DOHH2 (cell line): ENCODE results near the gene UBE2L6.

Source experiments
- H3F3A ChIP-seq: fragments of 200-600 bp; sonication (generic), shearing (Covaris generic); 2 replicates; pipeline ENCODE4 v1.6.0; 2016; ENCODE audit warnings: antibody characterized with exemption, mild to moderate bottlenecking; ENCODE audit not compliant: control insufficient read depth, insufficient read depth
- H3K27ac ChIP-seq: fragments of 200-600 bp; sonication (generic); 2 replicates; pipeline ENCODE4 v1.5.1; 2014; ENCODE audit warnings: low read depth, mild to moderate bottlenecking, low read length, moderate library complexity
- H3K27me3 ChIP-seq: fragments of 200-600 bp; sonication (generic); 2 replicates; pipeline ENCODE4 v1.6.1; 2014; ENCODE audit warnings: mild to moderate bottlenecking, low read length, mixed read lengths; ENCODE audit not compliant: control insufficient read depth
- H3K36me3 ChIP-seq: fragments of 200-600 bp; sonication (generic); 2 replicates; pipeline ENCODE4 v1.6.1; 2014; ENCODE audit warnings: mild to moderate bottlenecking, low read length, moderate library complexity, mixed read lengths; ENCODE audit not compliant: control insufficient read depth
- H3K4me1 ChIP-seq: fragments of 200-600 bp; sonication (generic); 2 replicates; pipeline ENCODE4 v1.6.1; 2014; ENCODE audit warnings: mild to moderate bottlenecking, low read length, mixed read lengths; ENCODE audit not compliant: control insufficient read depth
- H3K4me2 ChIP-seq: fragments of 200-600 bp; sonication (generic); 2 replicates; pipeline ENCODE4 v1.6.0; 2014; ENCODE audit warnings: mild to moderate bottlenecking, low read length, moderate library complexity
- H3K4me3 ChIP-seq: fragments of 200-600 bp; sonication (generic); 2 replicates; pipeline ENCODE4 v1.5.1; 2014; ENCODE audit warnings: mild to moderate bottlenecking, low read length, mixed read lengths
- H3K79me2 ChIP-seq: fragments of 200-600 bp; sonication (generic); 2 replicates; pipeline ENCODE4 v1.6.1; 2014; ENCODE audit warnings: mild to moderate bottlenecking, low read length, mixed read lengths; ENCODE audit not compliant: control insufficient read depth
- H3K9me2 ChIP-seq: fragments of 200-600 bp; sonication (generic); replicated peaks from 2 replicates; pipeline ENCODE4 v1.6.1; 2014; ENCODE audit warnings: mild to moderate bottlenecking, low read length, mixed read lengths; ENCODE audit not compliant: control insufficient read depth
- H3K9me3 ChIP-seq: fragments of 200-600 bp; sonication (generic); 2 replicates; pipeline ENCODE4 v1.6.1; 2014; ENCODE audit warnings: antibody characterized with exemption, low read length, mixed read lengths; ENCODE audit not compliant: control insufficient read depth, insufficient read depth
- H4K20me1 ChIP-seq: fragments of 200-600 bp; sonication (generic); 2 replicates; pipeline ENCODE4 v1.6.0; 2014; ENCODE audit warnings: low read depth, mild to moderate bottlenecking, antibody characterized with exemption, low read length, moderate library complexity; ENCODE audit not compliant: control insufficient read depth, insufficient read depth
- EZH2phosphoT487 ChIP-seq: fragments of 200-600 bp; sonication (generic); IDR thresholded peaks from 2 replicates; pipeline ENCODE4 v1.6.1; 2017; ENCODE audit warnings: borderline replicate concordance, mild to moderate bottlenecking, antibody characterized with exemption, low read length, moderate library complexity, mixed read lengths
- TF ChIP-seq, protein P1 (sequence below): fragments of 200-600 bp; sonication (generic); IDR thresholded peaks from one replicate; pipeline ENCODE4 v1.5.1; 2014; ENCODE audit warnings: antibody characterized with exemption, mild to moderate bottlenecking, low read depth, low read length; ENCODE audit not compliant: poor library complexity, severe bottlenecking

UBE2L6 gene

DNA sequence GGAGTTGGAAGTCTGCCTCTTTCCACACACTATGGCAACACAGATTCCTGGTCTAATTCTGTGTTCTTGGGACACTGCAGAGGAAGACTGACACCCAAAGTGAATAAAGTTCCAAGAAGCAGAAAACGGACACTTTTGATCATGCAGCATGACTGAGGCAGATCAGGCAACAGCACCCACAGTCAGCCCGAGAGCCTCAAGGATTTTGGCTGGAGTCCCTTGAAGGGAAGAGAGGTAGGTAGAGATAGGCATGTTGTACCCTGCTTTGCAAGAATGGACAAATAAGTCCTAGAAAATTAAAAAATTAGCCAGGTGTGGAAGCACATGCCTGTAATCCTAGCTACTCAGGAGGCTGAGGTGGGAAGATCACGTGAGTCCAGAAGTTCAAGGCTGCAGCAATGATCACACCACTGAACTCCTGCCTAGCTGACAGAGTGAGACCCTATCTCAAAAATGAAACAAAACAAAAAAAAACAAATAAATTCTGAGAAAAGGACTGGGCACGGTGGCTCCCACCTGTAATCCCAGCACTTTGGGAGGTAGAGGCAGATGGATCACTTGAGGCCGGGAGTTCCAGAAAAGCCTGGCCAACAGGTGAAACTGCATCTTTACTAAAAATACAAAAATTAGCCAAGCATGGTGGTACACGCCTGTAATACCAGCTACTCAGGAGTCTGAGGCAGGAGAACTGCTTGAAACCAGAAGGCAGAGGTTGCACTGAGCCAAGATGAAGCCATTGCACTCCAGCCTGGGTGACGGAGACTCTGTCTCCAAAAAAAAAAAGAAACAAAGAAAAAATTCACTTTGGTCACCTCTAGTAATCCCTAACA, 58.9 kb downstream of the UBE2L6 start:
- Histone ChIP-seq H3K4me1 (peaks cover 29% of the 10 kb centered on the region), H3K4me2 (no peak overlapping the region), H3K27ac (no peak overlapping the region), H3K9me2 (no peaks in the 10 kb centered on the region), H3K27me3 (no peaks in the 10 kb centered on the region), H3F3A (peaks cover 6% of the 10 kb centered on the region; the same call in 1 of the 2 replicates), H4K20me1 (no peaks in the 10 kb centered on the region), H3K79me2 (peaks cover 21% of the 10 kb centered on the region), H3K4me3 (no peak overlapping the region), H3K9me3 (no peaks in the 10 kb centered on the region), H3K36me3 (peaks cover 24% of the 10 kb centered on the region)
- TF ChIP-seq EZH2phosphoT487, result no peak
- TF ChIP-seq, protein P1, sequence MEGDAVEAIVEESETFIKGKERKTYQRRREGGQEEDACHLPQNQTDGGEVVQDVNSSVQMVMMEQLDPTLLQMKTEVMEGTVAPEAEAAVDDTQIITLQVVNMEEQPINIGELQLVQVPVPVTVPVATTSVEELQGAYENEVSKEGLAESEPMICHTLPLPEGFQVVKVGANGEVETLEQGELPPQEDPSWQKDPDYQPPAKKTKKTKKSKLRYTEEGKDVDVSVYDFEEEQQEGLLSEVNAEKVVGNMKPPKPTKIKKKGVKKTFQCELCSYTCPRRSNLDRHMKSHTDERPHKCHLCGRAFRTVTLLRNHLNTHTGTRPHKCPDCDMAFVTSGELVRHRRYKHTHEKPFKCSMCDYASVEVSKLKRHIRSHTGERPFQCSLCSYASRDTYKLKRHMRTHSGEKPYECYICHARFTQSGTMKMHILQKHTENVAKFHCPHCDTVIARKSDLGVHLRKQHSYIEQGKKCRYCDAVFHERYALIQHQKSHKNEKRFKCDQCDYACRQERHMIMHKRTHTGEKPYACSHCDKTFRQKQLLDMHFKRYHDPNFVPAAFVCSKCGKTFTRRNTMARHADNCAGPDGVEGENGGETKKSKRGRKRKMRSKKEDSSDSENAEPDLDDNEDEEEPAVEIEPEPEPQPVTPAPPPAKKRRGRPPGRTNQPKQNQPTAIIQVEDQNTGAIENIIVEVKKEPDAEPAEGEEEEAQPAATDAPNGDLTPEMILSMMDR, result no peak

DNA sequence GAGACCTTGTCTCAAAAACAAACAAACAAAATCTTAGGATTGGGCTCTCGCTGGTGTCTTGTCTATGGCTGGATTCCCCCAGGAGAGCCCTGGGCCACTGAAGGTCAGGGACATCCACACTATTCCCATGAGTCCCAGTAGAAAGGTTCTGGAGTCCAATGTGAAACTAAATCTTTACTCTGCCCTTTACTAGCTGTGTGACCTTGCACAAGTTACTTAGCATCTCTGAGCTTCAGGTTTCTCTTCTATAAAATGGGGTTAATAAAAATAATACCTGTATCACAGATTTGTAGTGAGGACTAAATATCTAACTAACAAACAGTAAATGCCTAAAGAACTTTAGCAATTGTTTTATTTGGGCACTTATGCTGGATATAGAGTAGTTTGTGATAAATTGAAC, 61.0 kb downstream of the UBE2L6 start:
- no peak overlapping the region for H3K27ac ChIP-seq
- H3K36me3 ChIP-seq, result peaks cover 26% of the 10 kb centered on the region; the same call in 1 of the 2 replicates

DNA sequence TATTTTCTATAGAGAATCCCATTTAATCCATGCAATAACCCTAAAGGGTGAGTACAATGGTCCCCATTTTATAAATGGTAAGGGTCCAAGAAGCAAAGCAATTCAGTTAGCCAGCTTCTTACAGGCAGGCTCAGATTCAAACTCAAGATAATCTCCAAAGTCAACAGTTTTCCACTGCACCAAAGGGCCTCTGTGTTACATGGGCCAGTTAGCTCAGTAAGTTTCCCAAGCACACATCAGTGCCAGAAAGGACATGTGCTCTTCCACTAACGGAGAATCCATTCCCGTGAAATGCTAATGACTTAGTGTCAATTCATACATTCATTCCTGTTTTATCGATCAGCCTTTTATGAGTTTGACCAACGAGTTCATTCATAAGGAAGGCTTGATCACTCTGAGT, 63.0 kb downstream of the UBE2L6 start:
- no peak for TF ChIP-seq EZH2phosphoT487
- TF ChIP-seq, protein P1, result no peak
- no peaks in the 10 kb centered on the region for H3K9me3 ChIP-seq
- no peaks in the 10 kb centered on the region for H3F3A ChIP-seq
- H3K79me2 ChIP-seq, result peaks cover 5% of the 10 kb centered on the region
- H3K4me3 ChIP-seq, result no peak overlapping the region
- no peaks in the 10 kb centered on the region for H3K27me3 ChIP-seq
- H3K27ac ChIP-seq, result no peak overlapping the region
- H3K4me1 ChIP-seq, result no peaks in the 10 kb centered on the region; the same call in 1 of the 2 replicates
- peaks cover 41% of the 10 kb centered on the region; the same call in 1 of the 2 replicates for H3K36me3 ChIP-seq
- no peak overlapping the region for H3K4me2 ChIP-seq
- no peaks in the 10 kb centered on the region for H3K9me2 ChIP-seq
- no peaks in the 10 kb centered on the region for H4K20me1 ChIP-seq

More for the DNA sequence above, 61.0 kb downstream of the UBE2L6 start:
- no peaks in the 10 kb centered on the region for H3F3A ChIP-seq
- peaks cover 10% of the 10 kb centered on the region for H3K79me2 ChIP-seq
- peaks cover 9% of the 10 kb centered on the region for H3K4me1 ChIP-seq
- no peaks in the 10 kb centered on the region for H3K9me2 ChIP-seq
- no peak overlapping the region for H3K4me2 ChIP-seq
- no peaks in the 10 kb centered on the region for H4K20me1 ChIP-seq
- no peak overlapping the region for H3K4me3 ChIP-seq
- no peak for TF ChIP-seq EZH2phosphoT487
- TF ChIP-seq, protein P1, result no peak
- no peaks in the 10 kb centered on the region for H3K9me3 ChIP-seq
- no peaks in the 10 kb centered on the region for H3K27me3 ChIP-seq
